SK-N-SH (cell line): ENCODE results near the gene CHL1.

Experiments used
- CTCF ChIP-seq: fragments of 200-600 bp; sonication (generic); IDR thresholded peaks from 2 replicates; pipeline ENCODE4 v1.6.1; 2017; ENCODE audit warnings: antibody characterized with exemption, mild to moderate bottlenecking, moderate library complexity
- EP300 ChIP-seq, 2 experiments: IDR thresholded peaks; 2 replicates each; pipeline versions ENCODE4 v1.4.0 to v1.6.1; 2012; ENCODE audit warnings: borderline replicate concordance in 1 of 2, low read depth in 1 of 2, low read length in 1 of 2
- FOXJ3 ChIP-seq: sonication (generic); formaldehyde crosslinking; IDR thresholded peaks from 2 replicates; pipeline ENCODE4 v1.5.1; 2020; ENCODE audit warnings: mild to moderate bottlenecking, missing genetic modification reagents
- JUND ChIP-seq: IDR thresholded peaks from 2 replicates; pipeline ENCODE4 v1.4.0; 2012
- POLR2AphosphoS5 ChIP-seq: IDR thresholded peaks from 2 replicates; pipeline ENCODE4 v1.6.1; 2012; ENCODE audit warnings: low read depth, low read length
- RAD21 ChIP-seq: IDR thresholded peaks from 2 replicates; pipeline ENCODE4 v1.6.1; 2012; ENCODE audit warnings: mild to moderate bottlenecking, low read length
- RFX5 ChIP-seq: IDR thresholded peaks from 2 replicates; pipeline ENCODE4 v1.6.1; 2012; ENCODE audit warnings: mild to moderate bottlenecking, improper control_type of control experiment, low read length
- RXRA ChIP-seq: IDR thresholded peaks from 2 replicates; pipeline ENCODE4 v1.4.0; 2012; ENCODE audit warnings: low read depth, mild to moderate bottlenecking, borderline replicate concordance
- SMC3 ChIP-seq: IDR thresholded peaks from 2 replicates; pipeline ENCODE4 v1.6.1; 2012; ENCODE audit warnings: low read depth, low read length, improper control_type of control experiment
- TAF1 ChIP-seq: IDR thresholded peaks from 2 replicates; pipeline ENCODE4 v1.6.1; 2012; ENCODE audit warnings: low read depth, mild to moderate bottlenecking, low read length, moderate library complexity, borderline replicate concordance
- TF ChIP-seq, protein P1 (sequence below): IDR thresholded peaks from 2 replicates; pipeline ENCODE4 v1.6.1; 2012; ENCODE audit warnings: mild to moderate bottlenecking, low read depth, low read length, moderate library complexity

- no peak for TF ChIP-seq FOXJ3 (CRISPR knock-in tag)
- TF ChIP-seq CTCF = no peak
- no peak for TF ChIP-seq RAD21
- TF ChIP-seq POLR2AphosphoS5 = no peak
- TF ChIP-seq JUND = no peak
- TF ChIP-seq TAF1 = no peak
- TF ChIP-seq RXRA = no peak
- no peak for TF ChIP-seq EP300 (IDR thresholded peaks at IDR 0.05; ENCODE audit: borderline replicate concordance in 1 of 2, low read depth in 1 of 2, low read length in 1 of 2)
- TF ChIP-seq RFX5 = no peak
- TF ChIP-seq, protein P1, sequence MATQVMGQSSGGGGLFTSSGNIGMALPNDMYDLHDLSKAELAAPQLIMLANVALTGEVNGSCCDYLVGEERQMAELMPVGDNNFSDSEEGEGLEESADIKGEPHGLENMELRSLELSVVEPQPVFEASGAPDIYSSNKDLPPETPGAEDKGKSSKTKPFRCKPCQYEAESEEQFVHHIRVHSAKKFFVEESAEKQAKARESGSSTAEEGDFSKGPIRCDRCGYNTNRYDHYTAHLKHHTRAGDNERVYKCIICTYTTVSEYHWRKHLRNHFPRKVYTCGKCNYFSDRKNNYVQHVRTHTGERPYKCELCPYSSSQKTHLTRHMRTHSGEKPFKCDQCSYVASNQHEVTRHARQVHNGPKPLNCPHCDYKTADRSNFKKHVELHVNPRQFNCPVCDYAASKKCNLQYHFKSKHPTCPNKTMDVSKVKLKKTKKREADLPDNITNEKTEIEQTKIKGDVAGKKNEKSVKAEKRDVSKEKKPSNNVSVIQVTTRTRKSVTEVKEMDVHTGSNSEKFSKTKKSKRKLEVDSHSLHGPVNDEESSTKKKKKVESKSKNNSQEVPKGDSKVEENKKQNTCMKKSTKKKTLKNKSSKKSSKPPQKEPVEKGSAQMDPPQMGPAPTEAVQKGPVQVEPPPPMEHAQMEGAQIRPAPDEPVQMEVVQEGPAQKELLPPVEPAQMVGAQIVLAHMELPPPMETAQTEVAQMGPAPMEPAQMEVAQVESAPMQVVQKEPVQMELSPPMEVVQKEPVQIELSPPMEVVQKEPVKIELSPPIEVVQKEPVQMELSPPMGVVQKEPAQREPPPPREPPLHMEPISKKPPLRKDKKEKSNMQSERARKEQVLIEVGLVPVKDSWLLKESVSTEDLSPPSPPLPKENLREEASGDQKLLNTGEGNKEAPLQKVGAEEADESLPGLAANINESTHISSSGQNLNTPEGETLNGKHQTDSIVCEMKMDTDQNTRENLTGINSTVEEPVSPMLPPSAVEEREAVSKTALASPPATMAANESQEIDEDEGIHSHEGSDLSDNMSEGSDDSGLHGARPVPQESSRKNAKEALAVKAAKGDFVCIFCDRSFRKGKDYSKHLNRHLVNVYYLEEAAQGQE = no peak
- TF ChIP-seq SMC3 = no peak
Measured at GRCh38 chr3:244041-244440, 47.5 kb downstream of the CHL1 start.
